Esophagus muscularis mucosa (tissue), 4 donors: ENCODE results near the gene GBP6.

Source experiments
- CTCF ChIP-seq, 3 experiments: fragments of 200-600 bp in 2 of 3; fragments of 450-650 bp in 1 of 3; sonication (generic) in 2 of 3; IDR thresholded peaks; one replicate each; pipeline ENCODE4 v1.5.1; 2017 to 2019; ENCODE audit warnings: antibody characterized with exemption in 3 of 3, mild to moderate bottlenecking in 2 of 3, moderate library complexity in 1 of 3
- EP300 ChIP-seq: sonication (generic); formaldehyde crosslinking; IDR thresholded peaks from one replicate; pipeline ENCODE4 v1.6.1; 2017; ENCODE audit warnings: antibody characterized with exemption
- POLR2A ChIP-seq: fragments of 450-650 bp; IDR thresholded peaks from one replicate; pipeline ENCODE4 v1.6.1; 2017; ENCODE audit warnings: antibody characterized with exemption, moderate library complexity, mild to moderate bottlenecking, low read depth
- POLR2AphosphoS5 ChIP-seq, 2 donors: sonication (generic); formaldehyde crosslinking; IDR thresholded peaks; one replicate each; pipeline ENCODE4 v1.6.1; 2017; ENCODE audit warnings: antibody characterized with exemption in 2 of 2

- no peak for TF ChIP-seq CTCF (IDR thresholded peaks at IDR 0.05)
- TF ChIP-seq POLR2AphosphoS5 (IDR thresholded peaks at IDR 0.05), result no peak
- no peak for TF ChIP-seq POLR2A
- no peak for TF ChIP-seq EP300
These were observed 41.5 kb downstream of the GBP6 start for GRCh38 chr1:89405275-89405929.
